ENCODE results near the gene ITGBL1.

Gene ITGBL1

DNA sequence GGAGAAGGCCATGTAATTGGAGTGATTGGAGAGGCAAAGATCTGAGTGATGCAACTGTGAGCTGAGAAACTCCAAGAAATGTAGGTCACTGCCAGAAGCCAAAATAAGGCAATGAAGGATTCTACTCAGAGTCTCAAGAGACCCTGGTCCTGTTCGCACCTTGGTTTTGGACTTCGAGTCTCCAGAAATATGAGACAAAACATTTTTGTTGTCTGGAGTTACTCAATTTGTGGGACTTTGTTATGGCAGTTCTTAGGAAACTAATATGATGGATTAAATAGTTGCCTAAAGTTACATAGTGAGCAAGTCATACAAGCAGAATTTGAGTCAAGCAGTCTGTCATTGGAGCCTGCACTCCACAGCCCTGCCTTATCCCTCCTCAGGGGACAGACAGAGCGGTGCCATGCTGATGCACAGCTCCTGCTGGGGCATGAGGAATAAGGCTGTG lies 104.2 kb downstream of the ITGBL1 start:
- peaks cover 14% of the 10 kb centered on the region for H3K4me1 Mint-ChIP-seq
- TF ChIP-seq, protein P1, sequence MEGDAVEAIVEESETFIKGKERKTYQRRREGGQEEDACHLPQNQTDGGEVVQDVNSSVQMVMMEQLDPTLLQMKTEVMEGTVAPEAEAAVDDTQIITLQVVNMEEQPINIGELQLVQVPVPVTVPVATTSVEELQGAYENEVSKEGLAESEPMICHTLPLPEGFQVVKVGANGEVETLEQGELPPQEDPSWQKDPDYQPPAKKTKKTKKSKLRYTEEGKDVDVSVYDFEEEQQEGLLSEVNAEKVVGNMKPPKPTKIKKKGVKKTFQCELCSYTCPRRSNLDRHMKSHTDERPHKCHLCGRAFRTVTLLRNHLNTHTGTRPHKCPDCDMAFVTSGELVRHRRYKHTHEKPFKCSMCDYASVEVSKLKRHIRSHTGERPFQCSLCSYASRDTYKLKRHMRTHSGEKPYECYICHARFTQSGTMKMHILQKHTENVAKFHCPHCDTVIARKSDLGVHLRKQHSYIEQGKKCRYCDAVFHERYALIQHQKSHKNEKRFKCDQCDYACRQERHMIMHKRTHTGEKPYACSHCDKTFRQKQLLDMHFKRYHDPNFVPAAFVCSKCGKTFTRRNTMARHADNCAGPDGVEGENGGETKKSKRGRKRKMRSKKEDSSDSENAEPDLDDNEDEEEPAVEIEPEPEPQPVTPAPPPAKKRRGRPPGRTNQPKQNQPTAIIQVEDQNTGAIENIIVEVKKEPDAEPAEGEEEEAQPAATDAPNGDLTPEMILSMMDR (IDR thresholded peaks at IDR 0.05; ENCODE audit: unreplicated experiment in 3 of 3): no peak
- H3K27ac Mint-ChIP-seq: no peak overlapping the region
- no peak overlapping the region for H3K4me3 Mint-ChIP-seq
- no peaks in the 10 kb centered on the region for H3K27me3 Mint-ChIP-seq (ENCODE audit: low read depth)
- H3K9me3 Mint-ChIP-seq: peaks cover 3% of the 10 kb centered on the region
- no peaks in the 10 kb centered on the region for H3K36me3 Mint-ChIP-seq (ENCODE audit: low read depth)

DNA sequence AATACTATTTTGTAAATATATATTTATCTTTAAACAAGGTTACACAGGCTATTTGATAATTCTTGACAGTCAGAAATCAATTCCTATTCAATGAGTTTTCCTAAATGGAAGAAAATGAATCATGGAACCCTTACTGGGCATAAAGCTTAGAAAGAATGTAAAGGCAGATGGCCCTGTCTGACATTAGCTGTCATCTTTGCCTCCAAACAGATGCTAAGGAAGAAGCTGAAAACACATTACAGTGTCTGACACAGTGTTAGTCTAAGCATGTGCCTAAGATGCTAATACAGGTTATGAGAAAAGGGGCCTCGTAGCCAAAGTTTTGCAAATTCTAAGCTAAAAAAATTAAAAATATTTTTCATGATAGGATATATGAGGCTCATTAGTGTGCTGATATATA lies 112.8 kb downstream of the ITGBL1 start:
- no peaks in the 10 kb centered on the region for H3K4me1 Mint-ChIP-seq
- no peak overlapping the region for H3K27ac Mint-ChIP-seq

DNA sequence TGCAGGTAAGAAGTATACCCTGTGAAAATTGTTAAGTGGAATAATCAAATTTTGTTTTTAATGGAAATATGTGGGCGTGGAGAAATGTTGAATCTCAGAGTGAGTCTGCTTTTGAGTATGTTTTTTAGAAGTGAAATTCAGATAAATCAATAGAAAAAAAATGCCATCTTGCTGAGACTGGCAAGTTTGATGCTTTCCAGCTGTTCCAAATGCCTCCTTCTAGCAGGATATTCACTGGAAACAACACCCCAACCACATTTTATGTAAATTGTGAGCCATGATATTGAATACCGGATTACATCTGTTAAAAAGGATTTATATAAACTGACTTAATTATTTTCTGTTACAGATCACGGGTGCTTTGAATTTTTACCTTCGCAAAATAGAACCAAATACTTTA lies 115.4 kb downstream of the ITGBL1 start:
- no peak overlapping the region for H3K4me3 Mint-ChIP-seq
- no peaks in the 10 kb centered on the region for H3K27me3 Mint-ChIP-seq (ENCODE audit: low read depth)
- TF ChIP-seq, protein P1 (IDR thresholded peaks at IDR 0.05; ENCODE audit: unreplicated experiment in 3 of 3): no peak
- no peak overlapping the region for H3K27ac Mint-ChIP-seq
- H3K4me1 Mint-ChIP-seq: no peaks in the 10 kb centered on the region
- H3K9me3 Mint-ChIP-seq: no peaks in the 10 kb centered on the region
- no peaks in the 10 kb centered on the region for H3K36me3 Mint-ChIP-seq (ENCODE audit: low read depth)

More for the DNA sequence above, 112.8 kb downstream of the ITGBL1 start:
- Mint-ChIP-seq H3K36me3 (ENCODE audit: low read depth) (no peaks in the 10 kb centered on the region), H3K4me3 (no peak overlapping the region), H3K9me3 (peaks cover 3% of the 10 kb centered on the region), H3K27me3 (ENCODE audit: low read depth) (no peaks in the 10 kb centered on the region)
- TF ChIP-seq, protein P1 (IDR thresholded peaks at IDR 0.05; ENCODE audit: unreplicated experiment in 3 of 3): no peak

DNA sequence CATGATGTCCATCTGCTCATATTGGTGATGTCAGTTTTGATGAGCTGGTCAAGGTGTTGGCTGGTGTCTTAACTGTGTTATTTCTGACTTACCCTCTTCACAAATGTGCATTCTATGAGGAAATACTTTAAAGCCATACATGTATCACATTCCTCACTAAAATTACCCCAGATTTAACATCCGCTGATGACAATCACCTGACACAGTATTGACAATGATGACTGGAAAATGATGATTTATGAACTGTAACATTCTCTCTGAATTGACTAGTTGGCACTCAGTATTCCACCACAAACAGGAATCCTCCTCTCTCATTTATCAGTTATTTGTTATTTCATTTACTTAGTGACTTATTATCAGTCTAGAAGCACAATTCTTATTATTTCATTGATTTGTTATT lies 117.3 kb downstream of the ITGBL1 start:
- Mint-ChIP-seq H3K27me3 (ENCODE audit: low read depth) (no peaks in the 10 kb centered on the region), H3K4me3 (no peak overlapping the region), H3K36me3 (ENCODE audit: low read depth) (no peaks in the 10 kb centered on the region), H3K27ac (no peak overlapping the region), H3K9me3 (no peaks in the 10 kb centered on the region), H3K4me1 (no peaks in the 10 kb centered on the region)
- TF ChIP-seq, protein P1 (IDR thresholded peaks at IDR 0.05; ENCODE audit: unreplicated experiment in 3 of 3): no peak

DNA sequence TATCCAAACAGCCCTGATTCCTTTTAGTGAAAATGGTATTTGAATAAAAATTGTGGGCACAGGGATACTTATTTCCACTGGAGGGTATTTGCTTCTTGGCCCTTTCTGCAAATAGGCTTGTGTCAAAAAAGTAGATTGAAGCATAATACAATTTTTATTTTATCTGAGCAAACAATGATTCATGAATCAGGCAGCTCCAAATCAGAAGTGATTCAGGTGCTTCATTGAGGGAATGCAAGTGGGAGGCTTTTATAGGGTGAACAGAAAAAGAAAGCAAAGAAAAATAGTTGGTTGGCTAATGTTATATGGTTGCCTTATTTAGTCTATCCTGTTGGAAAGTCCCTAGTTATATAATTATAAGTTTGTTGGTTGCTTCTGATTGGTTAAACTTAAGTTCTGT lies 117.9 kb downstream of the ITGBL1 start:
- Mint-ChIP-seq H3K36me3 (ENCODE audit: low read depth) (no peaks in the 10 kb centered on the region), H3K27ac (no peak overlapping the region)

DNA sequence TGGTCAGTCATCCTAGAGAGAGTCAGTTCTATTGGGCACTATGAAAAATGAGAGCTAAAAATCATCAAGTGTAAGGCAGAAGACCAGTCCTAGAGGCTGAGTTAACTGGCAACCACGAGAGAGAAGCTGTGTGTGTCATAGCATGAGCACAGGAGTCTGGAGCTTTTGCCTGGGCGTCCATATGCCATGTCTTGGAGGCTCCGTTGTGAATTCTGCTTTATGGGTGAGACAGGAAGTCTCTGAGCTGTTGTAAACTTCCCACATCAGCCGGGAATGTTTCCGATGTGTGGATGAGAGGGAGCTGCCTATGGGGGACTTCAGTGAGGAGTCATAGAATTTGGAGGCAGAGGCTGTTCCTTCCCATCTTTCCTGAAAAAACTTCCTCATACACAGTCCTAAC lies 120.0 kb downstream of the ITGBL1 start:
- Mint-ChIP-seq H3K4me3 (no peak overlapping the region), H3K4me1 (peaks cover 5% of the 10 kb centered on the region), H3K27me3 (ENCODE audit: low read depth) (no peaks in the 10 kb centered on the region), H3K9me3 (no peaks in the 10 kb centered on the region), H3K27ac (no peak overlapping the region), H3K36me3 (ENCODE audit: low read depth) (no peaks in the 10 kb centered on the region)
- TF ChIP-seq, protein P1 (IDR thresholded peaks at IDR 0.05; ENCODE audit: unreplicated experiment in 3 of 3): no peak

More for the DNA sequence above, 117.9 kb downstream of the ITGBL1 start:
- no peak overlapping the region for H3K4me3 Mint-ChIP-seq
- no peaks in the 10 kb centered on the region for H3K27me3 Mint-ChIP-seq (ENCODE audit: low read depth)
- TF ChIP-seq, protein P1 (IDR thresholded peaks at IDR 0.05; ENCODE audit: unreplicated experiment in 3 of 3): no peak
- no peaks in the 10 kb centered on the region for H3K4me1 Mint-ChIP-seq
- no peaks in the 10 kb centered on the region for H3K9me3 Mint-ChIP-seq
